ENCODE results near the gene TNK2.

DNA sequence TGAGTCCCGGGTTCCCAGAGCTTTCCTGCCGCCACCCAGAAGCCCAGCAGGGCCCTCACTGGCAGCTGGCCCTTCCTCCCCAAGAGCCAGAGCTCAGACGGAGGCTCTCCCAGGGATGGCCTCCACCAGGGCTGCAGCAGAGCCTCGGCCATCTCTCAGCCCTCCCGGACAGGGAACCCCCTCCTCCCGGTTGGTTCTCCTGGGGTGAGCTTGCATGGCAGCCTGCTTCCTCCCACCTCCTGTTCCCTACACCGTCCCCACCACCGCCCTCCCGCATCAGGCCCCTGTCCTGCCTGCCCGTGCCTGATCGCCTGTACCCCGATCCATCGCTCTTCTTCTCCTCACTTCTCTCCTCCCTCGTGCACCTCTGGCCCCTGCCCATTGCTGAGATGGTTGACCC lies 72.6 kb downstream of the TNK2 start:
- TF ChIP-seq ARNT (IDR thresholded peaks at IDR 0.05), result no peak
- TF ChIP-seq L3MBTL2 (conservative IDR thresholded peaks at IDR 0.05), result no peak
- TF ChIP-seq SP1 (IDR thresholded peaks at IDR 0.05), result no peak
- no peak for TF ChIP-seq LEF1 (IDR thresholded peaks at IDR 0.05; ENCODE audit: borderline replicate concordance)
- TF ChIP-seq, protein P1, sequence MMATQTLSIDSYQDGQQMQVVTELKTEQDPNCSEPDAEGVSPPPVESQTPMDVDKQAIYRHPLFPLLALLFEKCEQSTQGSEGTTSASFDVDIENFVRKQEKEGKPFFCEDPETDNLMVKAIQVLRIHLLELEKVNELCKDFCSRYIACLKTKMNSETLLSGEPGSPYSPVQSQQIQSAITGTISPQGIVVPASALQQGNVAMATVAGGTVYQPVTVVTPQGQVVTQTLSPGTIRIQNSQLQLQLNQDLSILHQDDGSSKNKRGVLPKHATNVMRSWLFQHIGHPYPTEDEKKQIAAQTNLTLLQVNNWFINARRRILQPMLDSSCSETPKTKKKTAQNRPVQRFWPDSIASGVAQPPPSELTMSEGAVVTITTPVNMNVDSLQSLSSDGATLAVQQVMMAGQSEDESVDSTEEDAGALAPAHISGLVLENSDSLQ (IDR thresholded peaks at IDR 0.05), result no peak
- TF ChIP-seq SUZ12 (IDR thresholded peaks at IDR 0.05), result no peak
- TF ChIP-seq ELF4 (IDR thresholded peaks at IDR 0.05), result no peak
